Tibial nerve (tissue), 4 donors: Measurements from ENCODE around the gene RPRD1B.

ENCODE experiments used
- EP300 ChIP-seq, 2 donors: sonication (generic); formaldehyde crosslinking; IDR thresholded peaks; one replicate each; pipeline ENCODE4 v1.6.1; 2017; ENCODE audit warnings: antibody characterized with exemption in 2 of 2, mild to moderate bottlenecking in 1 of 2
- TF ChIP-seq, protein P1 (sequence below), 5 experiments: fragments of 200-600 bp in 3 of 5; fragments of 450-650 bp in 2 of 5; sonication (generic) in 3 of 5; IDR thresholded peaks; one replicate each; pipeline ENCODE4 v1.5.1; 2016 to 2019; ENCODE audit warnings: antibody characterized with exemption in 5 of 5, mild to moderate bottlenecking in 3 of 5, moderate library complexity in 2 of 5

DNA sequence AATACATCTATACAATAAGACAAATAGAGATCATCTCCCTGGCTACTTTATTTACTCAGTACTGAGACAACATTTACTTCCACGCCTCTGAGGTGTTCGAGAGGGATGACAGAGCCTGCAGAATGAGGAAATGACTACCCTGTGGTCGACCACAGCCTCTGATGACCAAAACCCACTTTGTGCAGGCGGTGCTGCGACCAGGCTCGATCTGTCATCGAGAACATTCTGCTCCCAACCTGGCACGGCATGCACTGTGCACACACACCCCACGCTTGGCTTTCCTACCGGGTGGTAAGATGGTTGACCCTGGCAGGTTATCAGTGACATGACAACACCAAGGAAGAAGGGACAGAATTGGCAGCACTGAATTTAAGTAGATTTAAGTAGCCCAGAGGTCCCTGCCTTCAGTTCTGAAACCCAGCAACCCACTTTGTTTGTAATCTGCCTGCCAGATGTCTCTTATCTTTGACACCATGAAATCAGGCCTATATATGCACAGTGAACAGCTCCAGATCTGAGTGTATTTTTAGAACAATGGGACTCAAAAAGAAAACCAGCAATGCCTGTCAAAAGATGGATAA is 42.9 kb upstream of the RPRD1B start:
- TF ChIP-seq, protein P1, sequence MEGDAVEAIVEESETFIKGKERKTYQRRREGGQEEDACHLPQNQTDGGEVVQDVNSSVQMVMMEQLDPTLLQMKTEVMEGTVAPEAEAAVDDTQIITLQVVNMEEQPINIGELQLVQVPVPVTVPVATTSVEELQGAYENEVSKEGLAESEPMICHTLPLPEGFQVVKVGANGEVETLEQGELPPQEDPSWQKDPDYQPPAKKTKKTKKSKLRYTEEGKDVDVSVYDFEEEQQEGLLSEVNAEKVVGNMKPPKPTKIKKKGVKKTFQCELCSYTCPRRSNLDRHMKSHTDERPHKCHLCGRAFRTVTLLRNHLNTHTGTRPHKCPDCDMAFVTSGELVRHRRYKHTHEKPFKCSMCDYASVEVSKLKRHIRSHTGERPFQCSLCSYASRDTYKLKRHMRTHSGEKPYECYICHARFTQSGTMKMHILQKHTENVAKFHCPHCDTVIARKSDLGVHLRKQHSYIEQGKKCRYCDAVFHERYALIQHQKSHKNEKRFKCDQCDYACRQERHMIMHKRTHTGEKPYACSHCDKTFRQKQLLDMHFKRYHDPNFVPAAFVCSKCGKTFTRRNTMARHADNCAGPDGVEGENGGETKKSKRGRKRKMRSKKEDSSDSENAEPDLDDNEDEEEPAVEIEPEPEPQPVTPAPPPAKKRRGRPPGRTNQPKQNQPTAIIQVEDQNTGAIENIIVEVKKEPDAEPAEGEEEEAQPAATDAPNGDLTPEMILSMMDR (IDR thresholded peaks at IDR 0.05): no peak
- TF ChIP-seq EP300 (IDR thresholded peaks at IDR 0.05): no peak
